Measurements from ENCODE around the gene SOCS7.

GRCh38 chr17:38449364-38449763 lies 97.7 kb downstream of the SOCS7 start:
- TF ChIP-seq, protein P1, sequence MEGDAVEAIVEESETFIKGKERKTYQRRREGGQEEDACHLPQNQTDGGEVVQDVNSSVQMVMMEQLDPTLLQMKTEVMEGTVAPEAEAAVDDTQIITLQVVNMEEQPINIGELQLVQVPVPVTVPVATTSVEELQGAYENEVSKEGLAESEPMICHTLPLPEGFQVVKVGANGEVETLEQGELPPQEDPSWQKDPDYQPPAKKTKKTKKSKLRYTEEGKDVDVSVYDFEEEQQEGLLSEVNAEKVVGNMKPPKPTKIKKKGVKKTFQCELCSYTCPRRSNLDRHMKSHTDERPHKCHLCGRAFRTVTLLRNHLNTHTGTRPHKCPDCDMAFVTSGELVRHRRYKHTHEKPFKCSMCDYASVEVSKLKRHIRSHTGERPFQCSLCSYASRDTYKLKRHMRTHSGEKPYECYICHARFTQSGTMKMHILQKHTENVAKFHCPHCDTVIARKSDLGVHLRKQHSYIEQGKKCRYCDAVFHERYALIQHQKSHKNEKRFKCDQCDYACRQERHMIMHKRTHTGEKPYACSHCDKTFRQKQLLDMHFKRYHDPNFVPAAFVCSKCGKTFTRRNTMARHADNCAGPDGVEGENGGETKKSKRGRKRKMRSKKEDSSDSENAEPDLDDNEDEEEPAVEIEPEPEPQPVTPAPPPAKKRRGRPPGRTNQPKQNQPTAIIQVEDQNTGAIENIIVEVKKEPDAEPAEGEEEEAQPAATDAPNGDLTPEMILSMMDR (IDR thresholded peaks at IDR 0.05) = no peak
- no peak for TF ChIP-seq ZFX (IDR thresholded peaks at IDR 0.05; ENCODE audit: borderline replicate concordance)
